Omental fat pad (tissue), 4 donors: ENCODE results near the gene PTCH2. TPM values are rescaled to one million over a fixed set of nuclear protein-coding genes. Genes with fewer than 3 reads are reported as not detected.

ENCODE experiments used
- ATAC-seq: fragments of 150-250 bp; one replicate; pipeline ENCODE4 v1.9.1; 2016; ENCODE audit warnings: mild to moderate bottlenecking, moderate library complexity; ENCODE audit not compliant: low FRiP score
- DNase-seq: peaks from one replicate; pipeline ENCODE4 v3.0.0-alpha.2; 2019; ENCODE audit warnings: low spot score
- total RNA-seq, 4 donors: library from RNA; depleted of rRNA; stranded (reverse); fragments of >200 nt; gene quantifications; one replicate each; pipeline ENCODE4 v1.1.0, GENCODE V29; 2016
- TF ChIP-seq, protein P1 (sequence below), 3 donors: fragments of 450-650 bp; IDR thresholded peaks; one replicate each; pipeline ENCODE4 v1.5.1; 2016 to 2017; ENCODE audit warnings: antibody characterized with exemption in 3 of 3, mild to moderate bottlenecking in 3 of 3, moderate library complexity in 2 of 3

The PTCH2 gene
- total RNA-seq, 4 donors from 2014 or later, result 0.09 to 0.63 (median 0.43) TPM

DNA sequence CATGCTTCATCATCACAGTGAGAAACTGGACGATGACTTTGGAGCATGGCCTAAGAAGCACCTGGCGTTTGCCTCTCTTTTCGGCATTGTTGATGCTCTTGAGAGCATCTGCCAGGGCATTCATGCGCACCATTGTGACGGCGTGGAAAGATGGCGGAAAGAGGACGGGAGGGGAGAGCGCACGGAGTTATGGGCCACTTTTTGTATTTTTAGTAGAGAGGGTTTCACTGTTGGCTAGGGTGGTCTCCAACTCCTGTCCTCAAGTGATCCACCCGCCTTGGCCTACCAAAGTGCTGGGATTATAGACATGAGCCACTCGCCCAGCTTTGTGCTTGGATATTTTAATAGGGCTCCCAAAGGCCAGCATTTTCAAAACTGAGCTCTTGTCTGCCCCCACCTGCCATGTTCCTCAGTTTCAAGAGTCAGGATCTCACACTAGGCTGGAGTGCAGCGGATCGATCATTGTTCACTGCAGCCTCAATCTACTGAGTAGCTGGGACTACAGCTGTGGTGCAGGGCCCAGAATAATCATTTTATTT lies 62.4 kb downstream of the PTCH2 start:
- TF ChIP-seq, protein P1, sequence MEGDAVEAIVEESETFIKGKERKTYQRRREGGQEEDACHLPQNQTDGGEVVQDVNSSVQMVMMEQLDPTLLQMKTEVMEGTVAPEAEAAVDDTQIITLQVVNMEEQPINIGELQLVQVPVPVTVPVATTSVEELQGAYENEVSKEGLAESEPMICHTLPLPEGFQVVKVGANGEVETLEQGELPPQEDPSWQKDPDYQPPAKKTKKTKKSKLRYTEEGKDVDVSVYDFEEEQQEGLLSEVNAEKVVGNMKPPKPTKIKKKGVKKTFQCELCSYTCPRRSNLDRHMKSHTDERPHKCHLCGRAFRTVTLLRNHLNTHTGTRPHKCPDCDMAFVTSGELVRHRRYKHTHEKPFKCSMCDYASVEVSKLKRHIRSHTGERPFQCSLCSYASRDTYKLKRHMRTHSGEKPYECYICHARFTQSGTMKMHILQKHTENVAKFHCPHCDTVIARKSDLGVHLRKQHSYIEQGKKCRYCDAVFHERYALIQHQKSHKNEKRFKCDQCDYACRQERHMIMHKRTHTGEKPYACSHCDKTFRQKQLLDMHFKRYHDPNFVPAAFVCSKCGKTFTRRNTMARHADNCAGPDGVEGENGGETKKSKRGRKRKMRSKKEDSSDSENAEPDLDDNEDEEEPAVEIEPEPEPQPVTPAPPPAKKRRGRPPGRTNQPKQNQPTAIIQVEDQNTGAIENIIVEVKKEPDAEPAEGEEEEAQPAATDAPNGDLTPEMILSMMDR (IDR thresholded peaks at IDR 0.05), result no peak
- DNase-seq (no peak), ATAC-seq (no peak)

DNA sequence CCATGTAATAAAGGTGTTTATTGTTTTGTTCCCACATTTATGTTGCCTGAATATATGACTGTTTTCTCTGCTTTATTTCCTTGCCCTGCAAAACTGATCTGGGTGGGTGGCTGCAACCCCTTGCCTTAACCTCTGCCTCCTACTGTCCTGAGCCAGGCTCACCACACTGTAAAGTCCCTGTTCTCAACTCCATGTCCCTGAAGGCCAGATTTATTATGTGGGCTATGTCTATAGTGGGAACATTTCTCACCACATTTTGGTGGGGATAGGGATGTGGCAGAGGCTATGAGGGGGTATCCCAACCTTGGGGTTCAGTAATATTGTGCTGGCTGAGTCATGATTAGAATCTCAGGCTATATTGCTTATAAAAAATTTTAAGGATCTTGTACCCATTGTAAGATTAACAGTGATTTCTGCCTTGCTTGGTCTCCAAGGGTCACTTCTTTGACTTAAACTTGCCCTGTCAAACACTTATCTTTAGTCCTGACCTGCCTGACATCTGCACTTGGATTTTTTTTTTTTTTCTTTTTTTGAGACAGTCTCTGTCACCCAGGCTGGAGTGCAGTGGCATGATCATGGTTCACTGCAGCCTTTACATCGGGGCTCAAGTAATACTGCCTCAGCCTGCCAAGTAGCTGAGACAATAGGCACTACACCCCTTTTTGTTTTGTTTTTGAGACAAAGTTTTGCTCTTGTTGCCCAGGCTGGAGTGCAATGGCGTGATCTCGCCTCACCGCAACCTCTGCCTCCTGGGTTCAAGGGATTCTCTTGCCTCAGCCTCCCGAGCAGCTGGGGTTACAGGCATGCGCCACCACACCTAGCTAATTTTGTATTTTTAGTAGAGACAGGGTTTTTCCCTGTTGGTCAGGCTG lies 64.1 kb downstream of the PTCH2 start:
- ATAC-seq, result no peak
- no peak for DNase-seq

DNA sequence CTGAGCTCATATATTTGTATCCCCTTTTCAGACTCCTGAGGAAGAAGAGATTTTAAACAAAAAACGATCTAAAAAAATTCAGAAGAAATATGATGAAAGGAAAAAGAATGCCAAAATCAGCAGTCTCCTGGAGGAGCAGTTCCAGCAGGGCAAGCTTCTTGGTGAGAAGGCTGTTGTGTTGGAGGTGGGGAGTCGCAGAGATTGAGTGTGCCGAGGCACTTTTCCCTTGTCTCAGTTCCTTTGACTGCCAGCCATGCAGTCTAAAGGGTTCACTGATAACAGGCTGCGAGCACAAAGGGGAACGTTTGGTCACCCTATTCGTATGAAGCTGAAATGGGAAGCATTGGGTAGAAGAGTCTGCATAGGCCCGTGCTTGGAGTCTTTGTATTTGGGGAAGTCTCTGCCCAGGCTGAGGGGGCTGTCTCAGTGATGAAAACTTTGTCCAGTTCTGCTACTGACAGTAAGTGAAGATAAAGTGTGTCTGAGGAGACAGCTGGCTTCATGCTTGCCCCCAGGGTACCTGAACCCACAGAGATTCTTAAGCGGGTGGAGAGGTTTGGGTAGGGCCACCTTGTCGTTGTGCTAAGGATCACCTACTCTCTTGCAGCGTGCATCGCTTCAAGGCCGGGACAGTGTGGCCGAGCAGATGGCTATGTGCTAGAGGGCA lies 65.0 kb downstream of the PTCH2 start:
- DNase-seq, result no peak
- no peak for ATAC-seq
- TF ChIP-seq, protein P1 (IDR thresholded peaks at IDR 0.05), result no peak

More for the DNA sequence above, 64.1 kb downstream of the PTCH2 start:
- TF ChIP-seq, protein P1 (IDR thresholded peaks at IDR 0.05), result no peak

DNA sequence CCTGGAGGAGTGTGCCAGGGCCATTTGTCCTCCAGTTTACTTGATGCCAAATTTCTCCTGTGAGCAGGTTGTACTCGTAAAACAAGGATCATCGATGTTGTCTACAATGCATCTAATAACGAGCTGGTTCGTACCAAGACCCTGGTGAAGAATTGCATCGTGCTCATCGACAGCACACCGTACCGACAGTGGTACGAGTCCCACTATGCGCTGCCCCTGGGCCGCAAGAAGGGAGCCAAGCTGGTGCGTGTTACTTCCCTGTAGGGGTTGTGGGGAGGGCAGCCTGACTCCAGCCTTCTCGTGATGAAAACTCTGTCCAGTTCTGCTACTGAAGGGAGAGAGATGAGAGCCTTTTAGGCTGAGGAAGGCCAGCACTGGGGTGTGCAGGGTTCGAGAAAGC lies 65.5 kb downstream of the PTCH2 start:
- DNase-seq (no peak), ATAC-seq (no peak)
- TF ChIP-seq, protein P1 (IDR thresholded peaks at IDR 0.05), result no peak

DNA sequence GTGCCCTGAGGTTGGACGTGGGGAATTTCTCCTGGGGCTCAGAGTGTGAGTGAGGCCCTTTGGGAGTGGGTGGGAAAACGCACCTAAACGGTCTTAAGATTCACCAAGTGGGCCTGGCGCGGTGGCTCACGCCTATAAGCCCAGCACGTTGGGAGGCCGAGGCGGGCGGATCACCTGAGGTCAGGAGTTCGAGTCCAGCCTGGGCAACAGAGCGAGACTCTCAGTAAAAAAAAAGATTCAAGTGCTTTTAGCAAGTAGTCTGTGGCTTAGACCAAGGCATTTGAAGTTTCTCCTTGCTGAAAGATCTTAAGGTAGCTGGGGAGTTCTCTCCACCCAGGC lies 66.4 kb downstream of the PTCH2 start:
- ATAC-seq, result no peak

DNA sequence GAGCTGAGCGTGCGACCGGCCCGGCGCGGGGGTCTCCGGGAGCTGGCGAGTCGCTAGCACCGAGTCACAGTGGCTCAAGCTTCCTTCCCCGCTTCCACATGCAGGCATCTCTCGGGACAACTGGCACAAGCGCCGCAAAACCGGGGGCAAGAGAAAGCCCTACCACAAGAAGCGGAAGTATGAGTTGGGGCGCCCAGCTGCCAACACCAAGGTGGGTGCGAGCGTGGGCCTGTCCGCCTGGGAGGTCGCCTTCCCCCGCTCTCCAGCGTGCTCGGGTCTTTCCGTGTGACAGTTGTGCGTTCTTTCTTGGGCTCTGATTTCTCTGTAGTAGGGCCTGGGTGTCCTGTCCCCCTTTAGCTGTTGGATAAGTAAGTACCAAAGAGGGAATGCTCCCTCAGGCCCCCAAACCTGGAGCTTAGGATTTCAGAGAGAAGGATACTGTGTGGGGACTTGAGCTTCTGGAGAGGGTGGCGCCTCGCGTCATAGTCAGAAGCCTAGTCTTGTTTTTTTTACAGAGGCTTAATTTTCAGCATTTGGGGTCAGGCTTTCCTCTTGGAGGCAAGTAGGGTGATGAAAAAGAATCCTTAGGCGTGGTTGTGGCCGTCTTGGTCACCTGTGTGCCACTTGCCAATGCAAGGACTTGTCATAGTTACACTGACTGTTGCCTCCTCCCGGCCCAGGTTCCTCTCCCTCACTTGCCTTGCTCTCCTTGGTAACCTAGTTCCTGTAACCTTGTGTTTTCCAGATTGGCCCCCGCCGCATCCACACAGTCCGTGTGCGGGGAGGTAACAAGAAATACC lies 66.9 kb downstream of the PTCH2 start:
- DNase-seq (no peak), ATAC-seq (peak; percentile 5)
- TF ChIP-seq, protein P1 (IDR thresholded peaks at IDR 0.05), result no peak

More for the DNA sequence above, 66.4 kb downstream of the PTCH2 start:
- TF ChIP-seq, protein P1 (IDR thresholded peaks at IDR 0.05), result no peak
- no peak for DNase-seq
